Panc1 (cell line): Measurements from ENCODE around the gene PRR13. TPM values are rescaled to one million over a fixed set of nuclear protein-coding genes. Genes with fewer than 3 reads are reported as not detected.

Experiments used
- ATAC-seq: fragments of 200-7000 bp; cut with Tn5 transposase; 2 replicates; pipeline ENCODE4 v1.9.1; 2020; ENCODE audit warnings: mild to moderate bottlenecking, moderate library complexity
- BruUV-seq: library from RNA; stranded (reverse); fragments of 400-500 nt; replicated peaks from 2 replicates; lab custom pipeline; 2021; lab: Mats Ljungman, UMichigan
- CTCF ChIA-PET: fragments of 300-600 bp; sonication (Branson Sonifier 250); formaldehyde crosslinking; loops from one replicate; lab custom pipeline; 2022; ENCODE audit warnings: antibody characterized with exemption; lab: Charles Lee
- POLR2A ChIA-PET: fragments of 300-600 bp; sonication (Branson Sonifier 250); formaldehyde crosslinking; loops from one replicate; lab custom pipeline; 2022; ENCODE audit warnings: antibody characterized with exemption; lab: Charles Lee
- DNase-seq: peaks from one replicate; pipeline ENCODE4 v3.0.0-alpha.2; 2010; ENCODE audit warnings: low read depth, low spot score
- H3K27ac ChIP-seq: 2 replicates; pipeline ENCODE4 v1.5.1; 2011; ENCODE audit warnings: mild to moderate bottlenecking, low read length, inconsistent platforms
- H3K27me3 ChIP-seq: fragments of 200-500 bp; sonication (Bioruptor generic); 2 replicates; pipeline ENCODE4 v1.6.0; 2014; ENCODE audit warnings: low read length, inconsistent platforms; ENCODE audit not compliant: control insufficient read depth, insufficient read depth
- H3K36me3 ChIP-seq: fragments of 200-500 bp; sonication (Bioruptor generic); 2 replicates; pipeline ENCODE4 v1.5.1; 2014; ENCODE audit warnings: inconsistent platforms, mild to moderate bottlenecking, low read length, moderate library complexity; ENCODE audit not compliant: control insufficient read depth, insufficient read depth
- H3K4me1 ChIP-seq: 2 replicates; pipeline ENCODE4 v1.5.1; 2011; ENCODE audit warnings: inconsistent platforms, mild to moderate bottlenecking, low read length, moderate library complexity; ENCODE audit not compliant: control insufficient read depth, insufficient read depth
- H3K4me3 ChIP-seq, 2 experiments: 2 replicates each; pipeline ENCODE4 v1.5.1; 2011 to 2012; ENCODE audit warnings: low read depth in 2 of 2, low read length in 2 of 2, mild to moderate bottlenecking in 2 of 2, inconsistent platforms in 1 of 2, moderate library complexity in 1 of 2
- H3K9me3 ChIP-seq: fragments of 200-500 bp; sonication (Bioruptor generic); 2 replicates; pipeline ENCODE4 v1.5.1; 2014; ENCODE audit warnings: low read depth, mild to moderate bottlenecking, inconsistent platforms, low read length, moderate library complexity; ENCODE audit not compliant: control insufficient read depth, insufficient read depth
- POLR2AphosphoS5 ChIP-seq: IDR thresholded peaks from 2 replicates; pipeline ENCODE4 v1.6.1; 2012; ENCODE audit warnings: mild to moderate bottlenecking, low read depth, low read length, moderate library complexity
- SIN3A ChIP-seq: IDR thresholded peaks from 2 replicates; pipeline ENCODE4 v1.6.1; 2012; ENCODE audit warnings: low read depth, mild to moderate bottlenecking, low read length, moderate library complexity, borderline replicate concordance; ENCODE audit not compliant: insufficient read depth
- TCF7L2 ChIP-seq: IDR thresholded peaks from 2 replicates; pipeline ENCODE4 v1.6.1; 2011; ENCODE audit warnings: mild to moderate bottlenecking, low read depth, low read length, inconsistent platforms
- in situ Hi-C: cut with HindIII; loops from 2 replicates; pipeline ENCODE4 v1.10.0; 2016; ENCODE audit warnings: low sequenced_read_pairs, low pct_unique_long_range_greater_than_20kb
- intact Hi-C: fragments of 100-400 bp; cut with micrococcal nuclease; formaldehyde crosslinking; loops from one replicate; pipeline ENCODE4 v1.10.0; 2022; ENCODE audit not compliant: unreplicated experiment
- total RNA-seq: library from RNA; stranded (reverse); gene quantifications from one replicate; pipeline ENCODE4 v1.2.1, GENCODE V29; 2021; ENCODE audit not compliant: unreplicated experiment
- TF ChIP-seq, protein P1 (sequence below), 2 experiments: IDR thresholded peaks; 2 replicates each; pipeline ENCODE4 v1.6.1; 2011 to 2012; ENCODE audit warnings: low read depth in 2 of 2, control low read depth in 1 of 2, low read length in 1 of 2, mild to moderate bottlenecking in 1 of 2, moderate library complexity in 1 of 2; ENCODE audit not compliant: insufficient read depth in 1 of 2
- TF ChIP-seq, protein P2 (sequence below): fragments of 450-650 bp; IDR thresholded peaks from 2 replicates; pipeline ENCODE4 v1.5.1; 2017; ENCODE audit warnings: mild to moderate bottlenecking

Gene PRR13
- total RNA-seq, 1 experiment from 2014 or later = 454 TPM

DNA sequence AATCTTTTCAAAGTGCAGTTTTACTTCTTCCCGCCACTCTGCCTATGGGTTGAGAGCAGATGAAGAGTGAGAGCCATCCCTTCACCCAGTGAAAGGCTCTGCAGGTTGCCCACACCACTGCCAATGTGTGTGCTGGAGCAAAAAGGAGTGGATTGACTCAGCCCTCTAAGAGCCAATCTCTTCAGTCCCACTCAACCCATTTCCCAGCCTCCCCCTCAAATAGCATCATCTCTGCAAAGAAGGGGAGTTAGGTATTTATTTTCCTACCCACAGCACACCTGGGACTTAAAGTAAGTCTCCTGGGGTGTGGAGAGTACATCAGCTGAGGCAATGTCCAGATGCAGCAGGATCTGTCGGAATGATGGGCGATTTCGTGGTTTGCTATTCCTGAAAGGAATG lies 42.4 kb downstream of the PRR13 start:
- peaks cover 14% of the 10 kb centered on the region for H3K4me1 ChIP-seq
- TF ChIP-seq, protein P1, sequence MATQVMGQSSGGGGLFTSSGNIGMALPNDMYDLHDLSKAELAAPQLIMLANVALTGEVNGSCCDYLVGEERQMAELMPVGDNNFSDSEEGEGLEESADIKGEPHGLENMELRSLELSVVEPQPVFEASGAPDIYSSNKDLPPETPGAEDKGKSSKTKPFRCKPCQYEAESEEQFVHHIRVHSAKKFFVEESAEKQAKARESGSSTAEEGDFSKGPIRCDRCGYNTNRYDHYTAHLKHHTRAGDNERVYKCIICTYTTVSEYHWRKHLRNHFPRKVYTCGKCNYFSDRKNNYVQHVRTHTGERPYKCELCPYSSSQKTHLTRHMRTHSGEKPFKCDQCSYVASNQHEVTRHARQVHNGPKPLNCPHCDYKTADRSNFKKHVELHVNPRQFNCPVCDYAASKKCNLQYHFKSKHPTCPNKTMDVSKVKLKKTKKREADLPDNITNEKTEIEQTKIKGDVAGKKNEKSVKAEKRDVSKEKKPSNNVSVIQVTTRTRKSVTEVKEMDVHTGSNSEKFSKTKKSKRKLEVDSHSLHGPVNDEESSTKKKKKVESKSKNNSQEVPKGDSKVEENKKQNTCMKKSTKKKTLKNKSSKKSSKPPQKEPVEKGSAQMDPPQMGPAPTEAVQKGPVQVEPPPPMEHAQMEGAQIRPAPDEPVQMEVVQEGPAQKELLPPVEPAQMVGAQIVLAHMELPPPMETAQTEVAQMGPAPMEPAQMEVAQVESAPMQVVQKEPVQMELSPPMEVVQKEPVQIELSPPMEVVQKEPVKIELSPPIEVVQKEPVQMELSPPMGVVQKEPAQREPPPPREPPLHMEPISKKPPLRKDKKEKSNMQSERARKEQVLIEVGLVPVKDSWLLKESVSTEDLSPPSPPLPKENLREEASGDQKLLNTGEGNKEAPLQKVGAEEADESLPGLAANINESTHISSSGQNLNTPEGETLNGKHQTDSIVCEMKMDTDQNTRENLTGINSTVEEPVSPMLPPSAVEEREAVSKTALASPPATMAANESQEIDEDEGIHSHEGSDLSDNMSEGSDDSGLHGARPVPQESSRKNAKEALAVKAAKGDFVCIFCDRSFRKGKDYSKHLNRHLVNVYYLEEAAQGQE (IDR thresholded peaks at IDR 0.05; ENCODE audit: insufficient read depth in 1 of 2, low read depth in 2 of 2, low read length in 1 of 2) = no peak
- TF ChIP-seq, protein P2, sequence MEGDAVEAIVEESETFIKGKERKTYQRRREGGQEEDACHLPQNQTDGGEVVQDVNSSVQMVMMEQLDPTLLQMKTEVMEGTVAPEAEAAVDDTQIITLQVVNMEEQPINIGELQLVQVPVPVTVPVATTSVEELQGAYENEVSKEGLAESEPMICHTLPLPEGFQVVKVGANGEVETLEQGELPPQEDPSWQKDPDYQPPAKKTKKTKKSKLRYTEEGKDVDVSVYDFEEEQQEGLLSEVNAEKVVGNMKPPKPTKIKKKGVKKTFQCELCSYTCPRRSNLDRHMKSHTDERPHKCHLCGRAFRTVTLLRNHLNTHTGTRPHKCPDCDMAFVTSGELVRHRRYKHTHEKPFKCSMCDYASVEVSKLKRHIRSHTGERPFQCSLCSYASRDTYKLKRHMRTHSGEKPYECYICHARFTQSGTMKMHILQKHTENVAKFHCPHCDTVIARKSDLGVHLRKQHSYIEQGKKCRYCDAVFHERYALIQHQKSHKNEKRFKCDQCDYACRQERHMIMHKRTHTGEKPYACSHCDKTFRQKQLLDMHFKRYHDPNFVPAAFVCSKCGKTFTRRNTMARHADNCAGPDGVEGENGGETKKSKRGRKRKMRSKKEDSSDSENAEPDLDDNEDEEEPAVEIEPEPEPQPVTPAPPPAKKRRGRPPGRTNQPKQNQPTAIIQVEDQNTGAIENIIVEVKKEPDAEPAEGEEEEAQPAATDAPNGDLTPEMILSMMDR = no peak
- TF ChIP-seq SIN3A (no peak), POLR2AphosphoS5 (no peak), TCF7L2 (no peak)
- no peak for DNase-seq
- no peak overlapping the region for H3K27ac ChIP-seq
- intact Hi-C loops = no loop called here
- peak; percentile 10; the same call in 1 of the 2 replicates for ATAC-seq
- ChIA-PET CTCF (no interaction called here), POLR2A (no interaction called here)
- H3K4me3 ChIP-seq = no peak overlapping the region
- BruUV-seq = no TSS peak
- in situ Hi-C loops = no loop called here
- H3K27me3 ChIP-seq = no peaks in the 10 kb centered on the region
- H3K9me3 ChIP-seq = no peaks in the 10 kb centered on the region
- H3K36me3 ChIP-seq = peaks cover 22% of the 10 kb centered on the region

DNA sequence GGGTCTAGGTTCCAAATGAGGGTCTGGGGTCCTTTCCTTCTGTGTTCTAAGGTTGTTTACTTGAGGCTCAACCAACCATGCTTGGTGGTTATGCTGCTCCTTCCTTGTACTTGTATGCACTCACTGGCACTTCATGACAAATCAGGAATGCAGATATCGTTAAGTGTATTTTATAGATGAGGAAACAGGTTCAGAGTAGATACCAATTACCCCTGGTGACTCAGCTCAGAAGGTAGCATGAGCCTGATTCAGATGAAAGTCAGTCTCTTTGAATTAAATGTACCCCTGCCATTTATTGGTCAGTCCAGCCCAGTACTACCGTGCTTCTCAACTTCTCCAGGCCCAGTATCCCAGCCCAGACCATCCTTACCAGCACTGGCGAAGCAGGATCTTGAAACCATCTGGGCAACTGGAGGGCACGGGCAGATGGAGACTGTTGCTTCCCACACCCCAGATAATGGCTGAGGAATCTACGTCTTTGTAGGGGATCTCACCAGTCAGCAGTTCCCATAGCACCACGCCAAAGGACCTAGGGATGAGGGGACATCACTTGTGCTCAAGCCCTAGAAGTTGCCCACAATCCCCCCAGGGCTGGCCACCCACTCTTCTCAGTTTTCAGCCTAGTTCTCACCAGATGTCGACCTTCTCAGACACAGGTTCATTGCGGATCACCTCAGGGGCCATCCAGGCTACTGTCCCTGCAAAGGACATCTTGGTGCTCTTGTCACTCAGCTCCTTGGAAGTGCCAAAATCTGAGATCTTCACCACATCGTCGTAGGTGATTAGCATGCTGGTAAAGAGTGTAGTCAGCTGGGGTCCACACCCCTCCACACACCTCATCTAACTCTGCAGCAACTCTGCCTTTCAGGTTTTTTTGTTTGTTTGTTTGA lies 43.4 kb downstream of the PRR13 start:
- no peak for ATAC-seq
- Histone ChIP-seq H3K4me3 (no peak overlapping the region), H3K36me3 (peaks cover 12% of the 10 kb centered on the region), H3K27ac (no peak overlapping the region), H3K27me3 (no peaks in the 10 kb centered on the region), H3K9me3 (no peaks in the 10 kb centered on the region), H3K4me1 (peaks cover 9% of the 10 kb centered on the region)
- no TSS peak for BruUV-seq
- DNase-seq = no peak
- intact Hi-C loops = no loop called here
- in situ Hi-C loops = no loop called here
- CTCF ChIA-PET = no interaction called here
- POLR2A ChIA-PET = no interaction called here
- TF ChIP-seq, protein P1 (IDR thresholded peaks at IDR 0.05; ENCODE audit: insufficient read depth in 1 of 2, low read depth in 2 of 2, low read length in 1 of 2) = no peak
- no peak for TF ChIP-seq SIN3A
- TF ChIP-seq POLR2AphosphoS5 = no peak; the same call in 1 of the 2 replicates
- TF ChIP-seq, protein P2 = no peak
- no peak for TF ChIP-seq TCF7L2
